HAP-1 (cell line): ENCODE data around the gene ING3.

Experiments
- DNase-seq, 2 experiments: peaks; one replicate each; pipeline ENCODE4 v3.0.0-alpha.2; 2016 to 2020; ENCODE audit warnings: low spot score in 2 of 2
- H3K27me3 ChIP-seq: fragments of 250-450 bp; sonication (Bioruptor Pico); 2 replicates; pipeline ENCODE4 v1.5.1; 2020; ENCODE audit warnings: low read depth, mild to moderate bottlenecking, moderate library complexity
- H3K36me3 ChIP-seq: fragments of 250-450 bp; sonication (Bioruptor Pico); replicated peaks from 2 replicates; pipeline ENCODE4 v1.5.1; 2020; ENCODE audit warnings: mild to moderate bottlenecking
- H3K4me1 ChIP-seq: fragments of 250-450 bp; sonication (Bioruptor Pico); 2 replicates; pipeline ENCODE4 v1.5.1; 2020; ENCODE audit warnings: mild to moderate bottlenecking
- H3K4me3 ChIP-seq: fragments of 250-450 bp; sonication (Bioruptor Pico); 2 replicates; pipeline ENCODE4 v1.5.1; 2020; ENCODE audit warnings: mild to moderate bottlenecking, moderate library complexity
- H3K9me3 ChIP-seq: fragments of 250-450 bp; sonication (Bioruptor Pico); 2 replicates; pipeline ENCODE4 v1.5.1; 2020; ENCODE audit warnings: mild to moderate bottlenecking, moderate library complexity
- in situ Hi-C: fragments of 300-500 bp; cut with MboI; formaldehyde crosslinking; loops from 3 replicates; pipeline ENCODE4 v1.14.3; 2020; ENCODE audit warnings: low sequenced_read_pairs, inconsistent platforms, mixed read lengths

Gene ING3

GRCh38 chr7:120987683-120988590 is 37.4 kb downstream of the ING3 start:
- Histone ChIP-seq H3K4me1 (peaks cover 8% of the 10 kb centered on the region), H3K9me3 (no peaks in the 10 kb centered on the region), H3K4me3 (peak overlapping the region; percentile 10), H3K27me3 (peaks cover 50% of the 10 kb centered on the region), H3K36me3 (no peaks in the 10 kb centered on the region)
- DNase-seq: peak; percentile 65 to 90
- in situ Hi-C loops: loop anchor here (25.0 kb wide), 1 partner anchor 99 kb away; no protein-coding TSS in a partner anchor

- DNase-seq: peak; percentile 12 to 70
- no peaks in the 10 kb centered on the region for H3K36me3 ChIP-seq
- in situ Hi-C loops: loop anchor here (25.0 kb wide), 1 partner anchor 99 kb away; no protein-coding TSS in a partner anchor
- H3K4me1 ChIP-seq: peaks cover 8% of the 10 kb centered on the region
- H3K4me3 ChIP-seq: peak within 1 kb of the TSS; percentile 10
- no peaks in the 10 kb centered on the region for H3K9me3 ChIP-seq
- peaks cover 56% of the 10 kb centered on the region for H3K27me3 ChIP-seq
Observed at GRCh38 chr7:120988591-120989256, 38.1 kb downstream of the ING3 start, which contains the start of gene CPED1. TSS of gene CPED1 (plus strand) at chr7:120988711. CDS start at chr7:120989622, 911 bp downstream.

GRCh38 chr7:120989257-120990220 is 39.0 kb downstream of the ING3 start:
- Histone ChIP-seq H3K4me3 (no peak overlapping the region), H3K4me1 (peaks cover 8% of the 10 kb centered on the region), H3K27me3 (peaks cover 62% of the 10 kb centered on the region), H3K36me3 (no peaks in the 10 kb centered on the region), H3K9me3 (no peaks in the 10 kb centered on the region)
- in situ Hi-C loops: loop anchor here (25.0 kb wide), 1 partner anchor 98 kb away; no protein-coding TSS in a partner anchor
- no peak for DNase-seq

GRCh38 chr7:120990468-120991118 is 40.0 kb downstream of the ING3 start:
- Histone ChIP-seq H3K36me3 (no peaks in the 10 kb centered on the region), H3K27me3 (peaks cover 73% of the 10 kb centered on the region), H3K4me1 (peaks cover 8% of the 10 kb centered on the region), H3K4me3 (no peak overlapping the region), H3K9me3 (no peaks in the 10 kb centered on the region)
- DNase-seq: no peak
- in situ Hi-C loops: loop anchor here (25.0 kb wide), 1 partner anchor 97 kb away; no protein-coding TSS in a partner anchor

- DNase-seq: no peak
- H3K4me3 ChIP-seq: no peak overlapping the region
- H3K4me1 ChIP-seq: peaks cover 8% of the 10 kb centered on the region
- H3K36me3 ChIP-seq: no peaks in the 10 kb centered on the region
- in situ Hi-C loops: loop anchor here (25.0 kb wide), 1 partner anchor 96 kb away; no protein-coding TSS in a partner anchor
- peaks cover 74% of the 10 kb centered on the region for H3K27me3 ChIP-seq
- no peaks in the 10 kb centered on the region for H3K9me3 ChIP-seq
Observed at GRCh38 chr7:120991161-120991560, 40.6 kb downstream of the ING3 start.

GRCh38 chr7:120991581-120991980 is 41.0 kb downstream of the ING3 start:
- no peak overlapping the region for H3K4me3 ChIP-seq
- peaks cover 73% of the 10 kb centered on the region for H3K27me3 ChIP-seq
- no peak for DNase-seq
- H3K36me3 ChIP-seq: no peaks in the 10 kb centered on the region
- no peaks in the 10 kb centered on the region for H3K9me3 ChIP-seq
- in situ Hi-C loops: loop anchor here (25.0 kb wide), 1 partner anchor 96 kb away; no protein-coding TSS in a partner anchor
- peaks cover 8% of the 10 kb centered on the region for H3K4me1 ChIP-seq

- no peak overlapping the region for H3K4me3 ChIP-seq
- peaks cover 8% of the 10 kb centered on the region for H3K4me1 ChIP-seq
- no peaks in the 10 kb centered on the region for H3K9me3 ChIP-seq
- no peaks in the 10 kb centered on the region for H3K36me3 ChIP-seq
- in situ Hi-C loops: loop anchor here (25.0 kb wide), 1 partner anchor 95 kb away; no protein-coding TSS in a partner anchor
- DNase-seq: no peak
- H3K27me3 ChIP-seq: peaks cover 76% of the 10 kb centered on the region
Observed at GRCh38 chr7:120992272-120992964, 41.8 kb downstream of the ING3 start.

- no peak overlapping the region for H3K4me3 ChIP-seq
- in situ Hi-C loops: loop anchor here (25.0 kb wide), 1 partner anchor 94 kb away; no protein-coding TSS in a partner anchor
- DNase-seq: no peak
- H3K9me3 ChIP-seq: no peaks in the 10 kb centered on the region
- peaks cover 80% of the 10 kb centered on the region for H3K27me3 ChIP-seq
- H3K36me3 ChIP-seq: no peaks in the 10 kb centered on the region
- peaks cover 6% of the 10 kb centered on the region for H3K4me1 ChIP-seq
Observed at GRCh38 chr7:120992965-120993494, 42.5 kb downstream of the ING3 start.

GRCh38 chr7:120993553-120994191 is 43.1 kb downstream of the ING3 start:
- H3K4me3 ChIP-seq: no peak overlapping the region
- peaks cover 83% of the 10 kb centered on the region for H3K27me3 ChIP-seq
- H3K36me3 ChIP-seq: no peaks in the 10 kb centered on the region
- H3K4me1 ChIP-seq: peaks cover 4% of the 10 kb centered on the region
- DNase-seq: no peak
- in situ Hi-C loops: loop anchor here (25.0 kb wide), 1 partner anchor 94 kb away; no protein-coding TSS in a partner anchor
- H3K9me3 ChIP-seq: no peaks in the 10 kb centered on the region

GRCh38 chr7:120994512-120995410 is 44.2 kb downstream of the ING3 start:
- no peaks in the 10 kb centered on the region for H3K36me3 ChIP-seq
- H3K4me1 ChIP-seq: no peaks in the 10 kb centered on the region
- DNase-seq: no peak
- in situ Hi-C loops: loop anchor here (25.0 kb wide), 1 partner anchor 93 kb away; no protein-coding TSS in a partner anchor
- no peaks in the 10 kb centered on the region for H3K9me3 ChIP-seq
- peaks cover 82% of the 10 kb centered on the region for H3K27me3 ChIP-seq
- H3K4me3 ChIP-seq: no peak overlapping the region

GRCh38 chr7:120995654-120996053 is 45.1 kb downstream of the ING3 start:
- H3K27me3 ChIP-seq: peaks cover 73% of the 10 kb centered on the region
- H3K4me3 ChIP-seq: no peak overlapping the region
- DNase-seq: no peak
- in situ Hi-C loops: loop anchor here (25.0 kb wide), 1 partner anchor 92 kb away; no protein-coding TSS in a partner anchor
- H3K36me3 ChIP-seq: no peaks in the 10 kb centered on the region
- H3K9me3 ChIP-seq: no peaks in the 10 kb centered on the region
- no peaks in the 10 kb centered on the region for H3K4me1 ChIP-seq
